Panc1 (cell line): ENCODE results near the gene PIAS4. TPM values are rescaled to one million over a fixed set of nuclear protein-coding genes. Genes with fewer than 3 reads are reported as not detected.

Source experiments
- ATAC-seq: fragments of 200-7000 bp; cut with Tn5 transposase; 2 replicates; pipeline ENCODE4 v1.9.1; 2020; ENCODE audit warnings: mild to moderate bottlenecking, moderate library complexity
- BruUV-seq: library from RNA; stranded (reverse); fragments of 400-500 nt; replicated peaks from 2 replicates; lab custom pipeline; 2021; lab: Mats Ljungman, UMichigan
- CTCF ChIA-PET: fragments of 300-600 bp; sonication (Branson Sonifier 250); formaldehyde crosslinking; loops from one replicate; lab custom pipeline; 2022; ENCODE audit warnings: antibody characterized with exemption; lab: Charles Lee
- POLR2A ChIA-PET: fragments of 300-600 bp; sonication (Branson Sonifier 250); formaldehyde crosslinking; loops from one replicate; lab custom pipeline; 2022; ENCODE audit warnings: antibody characterized with exemption; lab: Charles Lee
- DNase-seq: peaks from one replicate; pipeline ENCODE4 v3.0.0-alpha.2; 2010; ENCODE audit warnings: low read depth, low spot score
- H3K27ac ChIP-seq: 2 replicates; pipeline ENCODE4 v1.5.1; 2011; ENCODE audit warnings: mild to moderate bottlenecking, low read length, inconsistent platforms
- H3K27me3 ChIP-seq: fragments of 200-500 bp; sonication (Bioruptor generic); 2 replicates; pipeline ENCODE4 v1.6.0; 2014; ENCODE audit warnings: low read length, inconsistent platforms; ENCODE audit not compliant: control insufficient read depth, insufficient read depth
- H3K36me3 ChIP-seq: fragments of 200-500 bp; sonication (Bioruptor generic); 2 replicates; pipeline ENCODE4 v1.5.1; 2014; ENCODE audit warnings: inconsistent platforms, mild to moderate bottlenecking, low read length, moderate library complexity; ENCODE audit not compliant: control insufficient read depth, insufficient read depth
- H3K4me1 ChIP-seq: 2 replicates; pipeline ENCODE4 v1.5.1; 2011; ENCODE audit warnings: inconsistent platforms, mild to moderate bottlenecking, low read length, moderate library complexity; ENCODE audit not compliant: control insufficient read depth, insufficient read depth
- H3K4me3 ChIP-seq, 2 experiments: 2 replicates each; pipeline ENCODE4 v1.5.1; 2011 to 2012; ENCODE audit warnings: low read depth in 2 of 2, low read length in 2 of 2, mild to moderate bottlenecking in 2 of 2, inconsistent platforms in 1 of 2, moderate library complexity in 1 of 2
- H3K9me3 ChIP-seq: fragments of 200-500 bp; sonication (Bioruptor generic); 2 replicates; pipeline ENCODE4 v1.5.1; 2014; ENCODE audit warnings: low read depth, mild to moderate bottlenecking, inconsistent platforms, low read length, moderate library complexity; ENCODE audit not compliant: control insufficient read depth, insufficient read depth
- POLR2AphosphoS5 ChIP-seq: IDR thresholded peaks from 2 replicates; pipeline ENCODE4 v1.6.1; 2012; ENCODE audit warnings: mild to moderate bottlenecking, low read depth, low read length, moderate library complexity
- REST ChIP-seq, 2 experiments: IDR thresholded peaks; 2 replicates each; pipeline ENCODE4 v1.6.1; 2011 to 2012; ENCODE audit warnings: low read depth in 2 of 2, control low read depth in 1 of 2, low read length in 1 of 2, mild to moderate bottlenecking in 1 of 2, moderate library complexity in 1 of 2; ENCODE audit not compliant: insufficient read depth in 1 of 2
- SIN3A ChIP-seq: IDR thresholded peaks from 2 replicates; pipeline ENCODE4 v1.6.1; 2012; ENCODE audit warnings: low read depth, mild to moderate bottlenecking, low read length, moderate library complexity, borderline replicate concordance; ENCODE audit not compliant: insufficient read depth
- TCF7L2 ChIP-seq: IDR thresholded peaks from 2 replicates; pipeline ENCODE4 v1.6.1; 2011; ENCODE audit warnings: mild to moderate bottlenecking, low read depth, low read length, inconsistent platforms
- in situ Hi-C: cut with HindIII; loops from 2 replicates; pipeline ENCODE4 v1.10.0; 2016; ENCODE audit warnings: low sequenced_read_pairs, low pct_unique_long_range_greater_than_20kb
- intact Hi-C: fragments of 100-400 bp; cut with micrococcal nuclease; formaldehyde crosslinking; loops from one replicate; pipeline ENCODE4 v1.10.0; 2022; ENCODE audit not compliant: unreplicated experiment
- total RNA-seq: library from RNA; stranded (reverse); gene quantifications from one replicate; pipeline ENCODE4 v1.2.1, GENCODE V29; 2021; ENCODE audit not compliant: unreplicated experiment
- TF ChIP-seq, protein P1 (sequence below): fragments of 450-650 bp; IDR thresholded peaks from 2 replicates; pipeline ENCODE4 v1.5.1; 2017; ENCODE audit warnings: mild to moderate bottlenecking

Gene PIAS4
- total RNA-seq, 1 experiment from 2014 or later: 36.7 TPM

DNA sequence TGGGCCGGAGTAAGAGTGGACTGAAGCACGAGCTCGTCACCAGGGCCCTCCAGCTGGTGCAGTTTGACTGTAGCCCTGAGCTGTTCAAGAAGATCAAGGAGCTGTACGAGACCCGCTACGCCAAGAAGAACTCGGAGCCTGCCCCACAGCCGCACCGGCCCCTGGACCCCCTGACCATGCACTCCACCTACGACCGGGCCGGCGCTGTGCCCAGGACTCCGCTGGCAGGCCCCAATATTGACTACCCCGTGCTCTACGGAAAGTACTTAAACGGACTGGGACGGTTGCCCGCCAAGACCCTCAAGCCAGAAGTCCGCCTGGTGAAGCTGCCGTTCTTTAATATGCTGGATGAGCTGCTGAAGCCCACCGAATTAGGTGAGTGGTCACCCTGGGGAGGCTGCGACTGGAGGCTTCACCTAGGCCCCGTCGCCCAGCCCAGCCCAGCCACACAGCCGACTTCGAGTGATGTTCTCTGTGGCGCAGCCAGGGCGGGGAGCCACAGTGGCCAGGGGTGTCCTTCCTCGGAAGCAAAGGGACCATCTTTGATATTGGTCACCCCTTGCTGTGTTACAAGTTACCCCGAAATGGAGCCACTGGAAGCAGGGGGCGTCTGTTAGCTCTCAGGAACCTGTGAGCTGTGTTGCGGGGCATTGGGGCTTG lies 5.6 kb downstream of the PIAS4 start:
- ChIA-PET CTCF (no interaction called here), POLR2A (no interaction called here)
- intact Hi-C loops (no loop called here), in situ Hi-C loops (no loop called here)
- H3K9me3 ChIP-seq: no peaks in the 10 kb centered on the region
- H3K36me3 ChIP-seq: no peaks in the 10 kb centered on the region
- H3K27ac ChIP-seq: no peak overlapping the region
- H3K4me1 ChIP-seq: peaks cover 12% of the 10 kb centered on the region
- TF ChIP-seq, protein P1, sequence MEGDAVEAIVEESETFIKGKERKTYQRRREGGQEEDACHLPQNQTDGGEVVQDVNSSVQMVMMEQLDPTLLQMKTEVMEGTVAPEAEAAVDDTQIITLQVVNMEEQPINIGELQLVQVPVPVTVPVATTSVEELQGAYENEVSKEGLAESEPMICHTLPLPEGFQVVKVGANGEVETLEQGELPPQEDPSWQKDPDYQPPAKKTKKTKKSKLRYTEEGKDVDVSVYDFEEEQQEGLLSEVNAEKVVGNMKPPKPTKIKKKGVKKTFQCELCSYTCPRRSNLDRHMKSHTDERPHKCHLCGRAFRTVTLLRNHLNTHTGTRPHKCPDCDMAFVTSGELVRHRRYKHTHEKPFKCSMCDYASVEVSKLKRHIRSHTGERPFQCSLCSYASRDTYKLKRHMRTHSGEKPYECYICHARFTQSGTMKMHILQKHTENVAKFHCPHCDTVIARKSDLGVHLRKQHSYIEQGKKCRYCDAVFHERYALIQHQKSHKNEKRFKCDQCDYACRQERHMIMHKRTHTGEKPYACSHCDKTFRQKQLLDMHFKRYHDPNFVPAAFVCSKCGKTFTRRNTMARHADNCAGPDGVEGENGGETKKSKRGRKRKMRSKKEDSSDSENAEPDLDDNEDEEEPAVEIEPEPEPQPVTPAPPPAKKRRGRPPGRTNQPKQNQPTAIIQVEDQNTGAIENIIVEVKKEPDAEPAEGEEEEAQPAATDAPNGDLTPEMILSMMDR: no peak
- no peak for TF ChIP-seq SIN3A
- TF ChIP-seq POLR2AphosphoS5: no peak
- TF ChIP-seq REST (IDR thresholded peaks at IDR 0.05; ENCODE audit: insufficient read depth in 1 of 2, low read depth in 2 of 2, low read length in 1 of 2): no peak
- no peak for TF ChIP-seq TCF7L2
- BruUV-seq: no TSS peak
- H3K27me3 ChIP-seq: no peaks in the 10 kb centered on the region
- no peak for ATAC-seq
- DNase-seq: no peak
- H3K4me3 ChIP-seq: no peak overlapping the region

GRCh38 chr19:4013886-4014540 lies 6.5 kb downstream of the PIAS4 start:
- no peak overlapping the region for H3K27ac ChIP-seq
- no peaks in the 10 kb centered on the region for H3K36me3 ChIP-seq
- intact Hi-C loops (no loop called here), in situ Hi-C loops (no loop called here)
- no TSS peak for BruUV-seq
- peaks cover 6% of the 10 kb centered on the region for H3K4me1 ChIP-seq
- no peaks in the 10 kb centered on the region for H3K9me3 ChIP-seq
- no peaks in the 10 kb centered on the region for H3K27me3 ChIP-seq
- CTCF ChIA-PET: no interaction called here
- H3K4me3 ChIP-seq: no peak overlapping the region
- DNase-seq: no peak
- TF ChIP-seq TCF7L2 (no peak), REST (IDR thresholded peaks at IDR 0.05; ENCODE audit: insufficient read depth in 1 of 2, low read depth in 2 of 2, low read length in 1 of 2) (no peak), POLR2AphosphoS5 (no peak), SIN3A (no peak)
- TF ChIP-seq, protein P1: no peak
- no peak for ATAC-seq
- POLR2A ChIA-PET: no interaction called here
